SU-DHL-6 (cell line): Measurements from ENCODE around the gene GK.
"Not testable (repeated sequence)": the region's sequence is repeated elsewhere in the genome, so short reads cannot be mapped to it uniquely, and the experiment has no call there.

Experiments
- H2AFZ ChIP-seq: fragments of 200-600 bp; sonication (generic); 2 replicates; pipeline ENCODE4 v1.6.1; 2014; ENCODE audit warnings: low read depth, mild to moderate bottlenecking, moderate library complexity, mixed read lengths, antibody characterized with exemption, low read length; ENCODE audit not compliant: severe bottlenecking
- H3F3A ChIP-seq: fragments of 200-600 bp; shearing (Covaris generic); 2 replicates; pipeline ENCODE4 v1.6.0; 2016; ENCODE audit warnings: antibody characterized with exemption, mild to moderate bottlenecking; ENCODE audit not compliant: insufficient read depth
- H3K27ac ChIP-seq: fragments of 200-600 bp; sonication (generic); 2 replicates; pipeline ENCODE4 v1.5.1; 2016; ENCODE audit warnings: low read depth, mild to moderate bottlenecking, low read length, moderate library complexity, mixed read lengths
- H3K27me3 ChIP-seq: fragments of 200-600 bp; sonication (generic), shearing (Covaris generic); 2 replicates; pipeline ENCODE4 v1.6.0; 2014; ENCODE audit warnings: mild to moderate bottlenecking, low read length
- H3K36me3 ChIP-seq: fragments of 200-600 bp; sonication (generic); 2 replicates; pipeline ENCODE4 v1.6.1; 2014; ENCODE audit warnings: mild to moderate bottlenecking, low read length, mixed read lengths
- H3K4me2 ChIP-seq: fragments of 300-600, 200-600 bp; shearing (Covaris generic), sonication (generic); 2 replicates; pipeline ENCODE4 v1.6.0; 2014; ENCODE audit warnings: low read length, low read depth, mild to moderate bottlenecking; ENCODE audit not compliant: poor library complexity, severe bottlenecking
- H3K4me3 ChIP-seq: fragments of 200-600 bp; sonication (generic); 2 replicates; pipeline ENCODE4 v1.5.1; 2014; ENCODE audit warnings: antibody characterized with exemption, low read length, mild to moderate bottlenecking, mixed read lengths; ENCODE audit not compliant: insufficient read depth, poor library complexity, severe bottlenecking
- H3K79me2 ChIP-seq: fragments of 200-600 bp; sonication (generic); 2 replicates; pipeline ENCODE4 v1.6.1; 2014; ENCODE audit warnings: mild to moderate bottlenecking, low read length, moderate library complexity; ENCODE audit not compliant: insufficient read depth
- H3K9ac ChIP-seq: fragments of 200-600 bp; sonication (generic); 2 replicates; pipeline ENCODE4 v1.7.0; 2014; ENCODE audit warnings: mild to moderate bottlenecking, low read length
- H3K9me2 ChIP-seq: fragments of 200-600 bp; sonication (generic); replicated peaks from 2 replicates; pipeline ENCODE4 v1.6.1; 2014; ENCODE audit warnings: low read length; ENCODE audit not compliant: insufficient read depth
- H3K9me3 ChIP-seq: fragments of 200-600 bp; sonication (generic); 2 replicates; pipeline ENCODE4 v1.6.1; 2014; ENCODE audit warnings: low read length, mixed read lengths; ENCODE audit not compliant: insufficient read depth
- H4K20me1 ChIP-seq: fragments of 200-600 bp; sonication (generic); 2 replicates; pipeline ENCODE4 v1.6.1; 2014; ENCODE audit warnings: low read depth, mild to moderate bottlenecking, antibody characterized with exemption, low read length, moderate library complexity, mixed read lengths
- CTCF ChIP-seq: fragments of 200-600 bp; sonication (generic); IDR thresholded peaks from one replicate; pipeline ENCODE4 v1.5.1; 2017; ENCODE audit warnings: antibody characterized with exemption, mild to moderate bottlenecking, low read length, moderate library complexity; ENCODE audit not compliant: insufficient read depth, poor library complexity, severe bottlenecking
- EZH2phosphoT487 ChIP-seq: fragments of 200-600 bp; sonication (generic), shearing (Covaris generic); conservative IDR thresholded peaks from 2 replicates; pipeline ENCODE4 v1.6.1; 2018; ENCODE audit warnings: mild to moderate bottlenecking, antibody characterized with exemption, low read length, moderate library complexity, mixed read lengths

GK gene

GRCh38 chrX:30622361-30622760 is 30.9 kb upstream of the GK start:
- TF ChIP-seq CTCF (no peak), EZH2phosphoT487 (no peak)
- Histone ChIP-seq H3K9me3 (no peaks in the 10 kb centered on the region), H3K79me2 (no peaks in the 10 kb centered on the region), H3K36me3 (no peaks in the 10 kb centered on the region), H3K4me3 (no peak overlapping the region), H3K9ac (no peak overlapping the region), H3K27ac (no peak overlapping the region), H4K20me1 (no peaks in the 10 kb centered on the region), H3K9me2 (no peaks in the 10 kb centered on the region), H3K4me2 (no peak overlapping the region), H2AFZ (no peak overlapping the region), H3F3A (no peaks in the 10 kb centered on the region), H3K27me3 (no peaks in the 10 kb centered on the region)

GRCh38 chrX:30626402-30626801 is 26.8 kb upstream of the GK start:
- H3K4me2 ChIP-seq: no peak overlapping the region
- H3K36me3 ChIP-seq: no peaks in the 10 kb centered on the region
- no peak overlapping the region for H3K9ac ChIP-seq
- no peaks in the 10 kb centered on the region for H3F3A ChIP-seq
- H3K4me3 ChIP-seq: no peak overlapping the region
- TF ChIP-seq EZH2phosphoT487 (no peak), CTCF (no peak)
- no peaks in the 10 kb centered on the region for H3K9me3 ChIP-seq
- H3K79me2 ChIP-seq: no peaks in the 10 kb centered on the region
- H3K27ac ChIP-seq: no peak overlapping the region
- H3K27me3 ChIP-seq: no peaks in the 10 kb centered on the region
- H4K20me1 ChIP-seq: no peaks in the 10 kb centered on the region
- H2AFZ ChIP-seq: no peak overlapping the region
- no peaks in the 10 kb centered on the region for H3K9me2 ChIP-seq

GRCh38 chrX:30627818-30628652 is 25.2 kb upstream of the GK start:
- Histone ChIP-seq H3K27me3 (no peaks in the 10 kb centered on the region), H3K79me2 (no peaks in the 10 kb centered on the region), H3K9me3 (no peaks in the 10 kb centered on the region), H4K20me1 (no peaks in the 10 kb centered on the region), H3K4me3 (no peak overlapping the region), H3K9ac (no peak overlapping the region), H3K36me3 (no peaks in the 10 kb centered on the region), H3F3A (no peaks in the 10 kb centered on the region), H2AFZ (no peak overlapping the region), H3K9me2 (no peaks in the 10 kb centered on the region), H3K27ac (no peak overlapping the region), H3K4me2 (no peak overlapping the region)
- no peak for TF ChIP-seq CTCF
- TF ChIP-seq EZH2phosphoT487: no peak

- not testable (repeated sequence) for H4K20me1 ChIP-seq, H3K79me2 ChIP-seq, H3K9me2 ChIP-seq, H3K9ac ChIP-seq, H3K4me2 ChIP-seq, H3K4me3 ChIP-seq, H3K27ac ChIP-seq, H3K36me3 ChIP-seq, H2AFZ ChIP-seq, H3K9me3 ChIP-seq, H3F3A ChIP-seq, H3K27me3 ChIP-seq
Observed at GRCh38 chrX:30634070-30634469, 19.2 kb upstream of the GK start.
